H1 (cell line): Measurements from ENCODE around the gene HLA-DOB. TPM values are rescaled to one million over a fixed set of nuclear protein-coding genes. Genes with fewer than 3 reads are reported as not detected.

Experiments used
- CTCF ChIA-PET: fragments of 300-600 bp; sonication (Branson Sonifier 250); formaldehyde crosslinking; loops from one replicate; lab custom pipeline; 2021; ENCODE audit not compliant: partially characterized antibody; lab: Charles Lee
- POLR2A ChIA-PET: fragments of 300-600 bp; sonication (Branson Sonifier 250); formaldehyde crosslinking; loops from one replicate; lab custom pipeline; 2021; ENCODE audit warnings: inconsistent platforms; ENCODE audit not compliant: partially characterized antibody; lab: Charles Lee
- DNase-seq, 2 experiments: peaks; one replicate each; pipeline versions ENCODE4 v3.0.0 to v3.0.0-alpha.2; 2010 to 2022; ENCODE audit warnings: low spot score in 2 of 2, low read depth in 1 of 2, mixed read lengths in 1 of 2
- FAIRE-seq: peaks from 2 replicates; lab custom pipeline; 2011; peaks lifted over from hg19 to GRCh38; lab: Jason Lieb, UNC
- H2AFZ ChIP-seq: 2 replicates; pipeline ENCODE4 v1.8.1; 2012; ENCODE audit warnings: low read length, inconsistent platforms
- H2AK5ac ChIP-seq: 2 replicates; pipeline ENCODE4 v1.6.1; 2013; ENCODE audit warnings: low read depth, low read length
- H2BK120ac ChIP-seq: replicated peaks from 2 replicates; pipeline ENCODE3; 2013; ENCODE audit warnings: low read depth, low read length, inconsistent platforms
- H2BK12ac ChIP-seq: 2 replicates; pipeline ENCODE4 v1.6.1; 2013; ENCODE audit warnings: low read depth, low read length
- H2BK15ac ChIP-seq: 2 replicates; pipeline ENCODE4 v1.6.1; 2013; ENCODE audit warnings: low read length
- H2BK20ac ChIP-seq: 2 replicates; pipeline ENCODE4 v1.6.1; 2013; ENCODE audit warnings: low read length
- H2BK5ac ChIP-seq: 2 replicates; pipeline ENCODE4 v1.6.1; 2013; ENCODE audit warnings: low read depth, low read length
- H3K14ac ChIP-seq: 2 replicates; pipeline ENCODE4 v1.6.1; 2013; ENCODE audit warnings: inconsistent platforms; ENCODE audit not compliant: insufficient read length
- H3K18ac ChIP-seq: 2 replicates; pipeline ENCODE4 v1.6.1; 2013; ENCODE audit warnings: low read length; ENCODE audit errors: extremely low read depth
- H3K23ac ChIP-seq: 2 replicates; pipeline ENCODE4 v1.6.1; 2013; ENCODE audit warnings: inconsistent platforms; ENCODE audit not compliant: insufficient read length
- H3K23me2 ChIP-seq: 2 replicates; pipeline ENCODE4 v1.6.1; 2013; ENCODE audit warnings: low read depth, low read length
- H3K27ac ChIP-seq: 2 replicates; pipeline ENCODE4 v1.6.1; 2011; ENCODE audit warnings: low read depth, low read length, inconsistent platforms
- H3K27me3 ChIP-seq, 4 experiments: replicated peaks in 1 of 4; 1 replicate in 1 of 4; 2 replicates in 3 of 4; pipeline versions ENCODE4 v1.6.1 to v1.8.1; 2011 to 2013; ENCODE audit warnings: low read length in 3 of 4, mild to moderate bottlenecking in 3 of 4, inconsistent platforms in 2 of 4, mixed read lengths in 2 of 4, moderate library complexity in 1 of 4; ENCODE audit not compliant: control insufficient read depth in 3 of 4, insufficient read depth in 3 of 4; ENCODE audit errors: extremely low read depth in 1 of 4
- H3K36me3 ChIP-seq, 4 experiments: 2 replicates each; pipeline versions ENCODE4 v1.6.1 to v1.8.1; 2011 to 2013; ENCODE audit warnings: mild to moderate bottlenecking in 4 of 4, low read length in 3 of 4, moderate library complexity in 2 of 4, control low read depth in 1 of 4, inconsistent platforms in 1 of 4; ENCODE audit not compliant: insufficient read depth in 4 of 4, control insufficient read depth in 2 of 4
- H3K4ac ChIP-seq: replicated peaks from 2 replicates; pipeline ENCODE3; 2013; ENCODE audit warnings: low read length, low read depth, mixed read lengths, inconsistent platforms; ENCODE audit not compliant: insufficient read length
- H3K4me1 ChIP-seq, 4 experiments: replicated peaks in 1 of 4; 1 replicate in 1 of 4; 2 replicates in 3 of 4; pipeline versions ENCODE4 v1.6.1 to v1.8.1; 2011 to 2013; ENCODE audit warnings: low read length in 3 of 4, inconsistent platforms in 2 of 4, mixed read lengths in 1 of 4; ENCODE audit not compliant: insufficient read depth in 4 of 4, control insufficient read depth in 3 of 4
- H3K4me2 ChIP-seq, 2 experiments: 2 replicates each; pipeline versions ENCODE4 v1.6.1 to v1.8.1; 2011 to 2013; ENCODE audit warnings: low read depth in 2 of 2, low read length in 2 of 2, control low read depth in 1 of 2, inconsistent platforms in 1 of 2, mild to moderate bottlenecking in 1 of 2; ENCODE audit not compliant: insufficient read depth in 1 of 2
- H3K4me3 ChIP-seq, 4 experiments: fragments of 200-600, 300-600 bp in 1 of 4; sonication (generic), shearing (Covaris generic), sonication (Bioruptor Twin) in 1 of 4; 2 replicates each; pipeline versions ENCODE4 v1.5.1 to v1.8.1; 2011 to 2016; ENCODE audit warnings: low read length in 4 of 4, low read depth in 3 of 4, control low read depth in 2 of 4, inconsistent platforms in 2 of 4, mild to moderate bottlenecking in 2 of 4, mixed read lengths in 1 of 4, moderate library complexity in 1 of 4; ENCODE audit not compliant: insufficient read depth in 2 of 4; ENCODE audit errors: extremely low read depth in 1 of 4
- H3K56ac ChIP-seq: replicated peaks from 2 replicates; pipeline ENCODE3; 2013; ENCODE audit warnings: low read depth, mild to moderate bottlenecking, mixed read lengths, low read length, inconsistent platforms; ENCODE audit not compliant: insufficient read length
- H3K79me1 ChIP-seq: 2 replicates; pipeline ENCODE4 v1.6.1; 2013; ENCODE audit warnings: low read depth, low read length, control low read depth
- H3K79me2 ChIP-seq, 2 experiments: 2 replicates each; pipeline versions ENCODE4 v1.6.1 to v1.8.1; 2012 to 2013; ENCODE audit warnings: low read length in 2 of 2, mild to moderate bottlenecking in 2 of 2, inconsistent platforms in 1 of 2; ENCODE audit not compliant: insufficient read depth in 2 of 2, control insufficient read depth in 1 of 2
- H3K9ac ChIP-seq, 4 experiments: replicated peaks in 1 of 4; 1 replicate in 1 of 4; 2 replicates in 3 of 4; pipeline versions ENCODE4 v1.6.1 to v1.8.1; 2011 to 2013; ENCODE audit warnings: low read depth in 3 of 4, low read length in 3 of 4, control low read depth in 2 of 4, mild to moderate bottlenecking in 2 of 4, moderate library complexity in 2 of 4, inconsistent platforms in 1 of 4; ENCODE audit errors: extremely low read depth in 1 of 4
- H3K9me3 ChIP-seq, 2 experiments: 2 replicates each; pipeline versions ENCODE4 v1.6.1 to v1.8.1; 2012 to 2013; ENCODE audit warnings: mild to moderate bottlenecking in 2 of 2, moderate library complexity in 2 of 2, control low read depth in 1 of 2, inconsistent platforms in 1 of 2, low read depth in 1 of 2, low read length in 1 of 2, mixed read lengths in 1 of 2; ENCODE audit not compliant: insufficient read depth in 2 of 2
- H4K20me1 ChIP-seq, 2 experiments: replicated peaks in 1 of 2; 2 replicates each; pipeline versions ENCODE3 to v1.8.1; 2011 to 2013; ENCODE audit warnings: inconsistent platforms in 2 of 2, low read length in 2 of 2, mild to moderate bottlenecking in 1 of 2; ENCODE audit not compliant: insufficient read depth in 2 of 2, control insufficient read depth in 1 of 2
- H4K5ac ChIP-seq: 2 replicates; pipeline ENCODE4 v1.6.1; 2013; ENCODE audit warnings: low read length, low read depth, mixed read lengths, inconsistent platforms; ENCODE audit not compliant: insufficient read length
- H4K8ac ChIP-seq: 2 replicates; pipeline ENCODE4 v1.8.0; 2013; ENCODE audit warnings: mild to moderate bottlenecking, moderate library complexity, low read length, inconsistent platforms; ENCODE audit not compliant: insufficient read depth; ENCODE audit errors: extremely low read depth
- H4K91ac ChIP-seq: replicated peaks from 2 replicates; pipeline ENCODE3; 2013; ENCODE audit warnings: low read length, mixed read lengths, inconsistent platforms; ENCODE audit not compliant: insufficient read length
- BACH1 ChIP-seq: IDR thresholded peaks from 2 replicates; pipeline ENCODE4 v1.6.1; 2012; ENCODE audit warnings: low read length, improper control_type of control experiment
- CBX5 ChIP-seq: fragments of 300-800, 300-1000 bp; sonication (generic); IDR thresholded peaks from 2 replicates; pipeline ENCODE4 v1.7.1; 2016; ENCODE audit warnings: antibody characterized with exemption, low read length, low read depth
- JUN ChIP-seq: IDR thresholded peaks from 2 replicates; pipeline ENCODE4 v1.6.1; 2011; ENCODE audit warnings: low read depth, mild to moderate bottlenecking, improper control_type of control experiment, low read length
- POLR2A ChIP-seq, 2 experiments: IDR thresholded peaks; 1 replicate in 1 of 2; 2 replicates in 1 of 2; pipeline ENCODE4 v1.6.1; 2011; ENCODE audit warnings: low read depth in 2 of 2, low read length in 2 of 2, mild to moderate bottlenecking in 2 of 2; ENCODE audit errors: control extremely low read depth in 1 of 2
- RFX5 ChIP-seq: IDR thresholded peaks from 2 replicates; pipeline ENCODE4 v1.6.1; 2011; ENCODE audit warnings: low read depth, low read length, improper control_type of control experiment, borderline replicate concordance
- SAP30 ChIP-seq: fragments of 300-600 bp; sonication (generic); IDR thresholded peaks from 2 replicates; pipeline ENCODE4 v1.7.1; 2012; ENCODE audit warnings: low read length, moderate library complexity, mild to moderate bottlenecking, inconsistent platforms; ENCODE audit not compliant: insufficient read depth, insufficient replicate concordance
- SP2 ChIP-seq: IDR thresholded peaks from 2 replicates; pipeline ENCODE4 v1.6.1; 2012; ENCODE audit warnings: mild to moderate bottlenecking, low read length, inconsistent platforms
- SP4 ChIP-seq: IDR thresholded peaks from 2 replicates; pipeline ENCODE4 v1.6.1; 2012; ENCODE audit warnings: low read length, inconsistent platforms
- SUZ12 ChIP-seq: fragments of 200-600 bp; sonication (generic); IDR thresholded peaks from 2 replicates; pipeline ENCODE4 v1.6.1; 2012; ENCODE audit warnings: mild to moderate bottlenecking, inconsistent platforms, low read length, moderate library complexity, mixed read lengths
- TAF7 ChIP-seq: optimal IDR thresholded peaks from 2 replicates; pipeline ENCODE3; 2011; ENCODE audit warnings: low read depth, mild to moderate bottlenecking, inconsistent platforms, low read length, moderate library complexity, borderline replicate concordance
- WGBS, 2 experiments: shearing (Covaris generic) in 1 of 2; methylation state at CpG; one replicate each; pipeline versions ENCODE4 v1.1.6 to v1.1.7; 2013 to 2015; ENCODE audit warnings: low lambda C conversion rate in 2 of 2, mixed read lengths in 2 of 2, inconsistent platforms in 1 of 2, low coverage in 1 of 2, missing lambda C conversion rate in 1 of 2; ENCODE audit not compliant: insufficient replicate concordance in 2 of 2, insufficient coverage in 1 of 2, insufficient read length in 1 of 2; ENCODE audit errors: extremely low coverage in 1 of 2, missing lambda C conversion rate in 1 of 2; 5-methylcytosine and 5-hydroxymethylcytosine counted together
- polyA plus RNA-seq, 7 experiments: library from polyadenylated mRNA; depleted of rRNA in 3 of 7; stranded (reverse) in 5 of 7; unstranded in 2 of 7; fragments of >200 nt in 5 of 7; fragments of 200-250 nt in 2 of 7; gene quantifications; 1 replicate in 5 of 7; 2 replicates in 1 of 7; 4 replicates in 1 of 7; pipeline versions ENCODE4 v1.2.1 to v1.2.3, GENCODE V29; 2011 to 2013; ENCODE audit warnings: missing spikeins in 2 of 7, mixed read lengths in 2 of 7
- total RNA-seq: library from RNA; stranded (reverse); fragmentation: NEBNext Ultra II Directional; extraction: Animal tissue kit (Norgen Biotek cat#: 25700); gene quantifications from 2 replicates; pipeline ENCODE4 v1.2.1, GENCODE V29; 2021

Gene HLA-DOB
- total and polyA plus RNA-seq, 2 of the 8 experiments (the other 6 are each of a cell fraction or from before 2014, with no cell fraction given): 0.35 TPM; not detected in 1

DNA sequence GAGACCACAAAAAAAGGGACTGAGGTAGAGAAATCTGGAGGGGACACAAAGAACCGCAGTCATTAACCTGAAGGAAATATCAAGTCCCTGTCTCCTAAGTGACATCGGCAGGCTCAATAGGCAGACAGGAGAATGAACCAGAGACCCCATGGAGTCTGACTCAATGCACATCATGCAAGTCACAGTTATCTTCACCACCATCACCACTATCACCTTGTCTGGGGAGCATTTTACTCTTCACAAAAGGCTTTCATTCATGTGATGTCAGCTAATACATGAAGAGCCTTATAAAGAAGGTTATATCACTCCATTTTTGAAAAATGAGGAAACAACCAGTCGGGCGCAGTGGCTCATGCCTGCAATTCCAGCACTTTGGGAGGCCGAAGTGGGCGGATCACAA is 32.3 kb upstream of the HLA-DOB start:
- Histone ChIP-seq H3K36me3 (peaks cover 0 to 9% (median 0%) of the 10 kb centered on the region in 4 experiments; a peak in 5 of 8 replicates), H3K14ac (no peak overlapping the region), H3K23me2 (peaks cover 15% of the 10 kb centered on the region), H3K4ac (no peak overlapping the region), H3K23ac (no peak overlapping the region), H3K9ac (no peak overlapping the region), H2BK20ac (no peak overlapping the region), H3K27me3 (peaks cover 5 to 20% (median 18%) of the 10 kb centered on the region in 4 experiments), H2AFZ (no peak overlapping the region), H4K20me1 (peaks cover 0 to 2% of the 10 kb centered on the region in 2 experiments), H2AK5ac (no peak overlapping the region), H2BK12ac (no peak overlapping the region), H3K4me3 (no peak overlapping the region), H4K91ac (no peak overlapping the region), H3K4me2 (no peak overlapping the region), H3K79me2 (no peaks in the 10 kb centered on the region), H2BK15ac (no peak overlapping the region), H2BK120ac (no peak overlapping the region), H3K79me1 (no peaks in the 10 kb centered on the region), H3K18ac (no peak overlapping the region), H4K5ac (no peak overlapping the region), H3K9me3 (no peaks in the 10 kb centered on the region), H2BK5ac (no peak overlapping the region), H3K56ac (no peak overlapping the region), H4K8ac (no peak overlapping the region), H3K27ac (no peak overlapping the region), H3K4me1 (peaks cover 0 to 3% (median under 1%) of the 10 kb centered on the region in 4 experiments; a peak in 3 of 7 replicates)
- ChIA-PET CTCF (interaction anchor here (0.9 to 3.3 kb wide), 4 partner anchors 10 to 104 kb away, joined by 4 to 26 read pairs (median 8); partner anchors contain the start of genes HLA-DMA and TAP2), POLR2A (interaction anchor here (1.4 to 1.7 kb wide), 5 partner anchors 11 to 137 kb away, joined by 3 to 5 read pairs (median 3); no protein-coding TSS in a partner anchor)
- DNase-seq: no peak
- WGBS, 2 experiments: 86% methylated on average over 6 of the region's 6 CpGs; no CpG with 5 or more reads in 1 of the 2 experiments
- no peak for FAIRE-seq
- TF ChIP-seq TAF7 (no peak), CBX5 (no peak), SP2 (no peak), RFX5 (no peak), POLR2A (IDR thresholded peaks at IDR 0.05; ENCODE audit: control extremely low read depth in 1 of 2, low read depth in 2 of 2, low read length in 2 of 2) (no peak), SUZ12 (no peak), SAP30 (no peak), SP4 (no peak), BACH1 (no peak), JUN (no peak)
